Measurements from ENCODE around the gene CCDC107. TPM values are rescaled to one million over a fixed set of nuclear protein-coding genes. Genes with fewer than 3 reads are reported as not detected.
"Not testable (repeated sequence)": the region's sequence is repeated elsewhere in the genome, so short reads cannot be mapped to it uniquely, and the experiment has no call there.

The CCDC107 gene
- total RNA-seq, 8 experiments from 2014 or later: 4.3 to 26.4 (median 18.8) TPM

DNA sequence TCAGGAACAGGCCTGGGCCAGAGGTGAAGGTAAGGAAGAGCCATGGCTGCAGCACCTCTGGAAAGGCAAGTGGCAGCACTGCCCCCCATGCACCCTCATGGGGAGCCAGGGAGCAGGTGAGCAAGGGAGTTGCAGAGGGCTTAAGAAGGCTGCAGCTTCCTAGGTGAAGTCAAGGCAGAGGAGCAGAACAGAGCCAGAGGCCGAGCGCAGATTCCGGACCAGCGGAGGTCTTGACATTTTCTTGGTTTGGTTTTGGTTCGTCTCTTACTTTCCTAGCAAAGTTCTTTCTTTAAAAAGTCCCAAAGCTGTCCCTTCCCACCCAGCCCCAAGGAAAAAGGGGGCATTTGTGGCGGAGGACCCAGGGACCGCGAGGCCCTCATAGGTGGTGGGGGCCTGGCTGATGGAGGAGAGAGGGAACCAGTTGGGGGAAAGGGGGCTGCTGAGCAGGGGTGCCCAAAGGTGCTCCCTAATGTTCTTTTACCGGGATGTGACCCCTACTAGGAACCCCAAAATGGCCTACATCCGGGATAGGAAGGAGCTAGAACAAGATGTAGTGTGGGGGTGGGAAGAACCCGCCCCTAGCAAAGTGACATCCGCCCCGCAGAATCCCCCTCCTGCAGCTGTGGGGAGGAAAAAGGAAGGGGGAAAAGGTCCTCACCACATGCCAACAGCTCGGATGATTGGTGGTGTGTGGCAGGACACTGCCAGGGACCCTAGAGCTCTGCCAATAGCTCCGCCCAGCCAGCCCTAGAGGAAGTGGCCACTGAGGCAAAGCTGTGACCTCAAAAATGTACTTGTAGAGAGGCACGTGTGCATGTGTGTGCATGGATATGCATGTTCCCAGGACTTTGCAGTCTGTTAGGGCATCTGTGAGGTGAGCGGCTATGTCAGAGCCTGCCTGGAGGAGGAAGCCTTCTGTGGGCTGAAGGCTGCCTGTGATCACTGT, 39.0 kb upstream of the CCDC107 start:
- Histone ChIP-seq H3K4me1 (replicated peaks in 1 of 2) (no peaks in the 10 kb centered on the region), H3K27ac (no peak overlapping the region), H3K4me3 (no peak overlapping the region)
- 78 to 100% (median 93%) methylated on average over 1 to 6 of the region's 17 CpGs; no CpG with 5 or more reads in 3 of the 10 experiments for WGBS, 10 experiments
- in situ Hi-C loops (cut with MboI; ENCODE audit: low pct_unique_long_range_greater_than_20kb in 2 of 9, low sequenced_read_pairs in 9 of 9, unreplicated experiment in 9 of 9): loop anchor here in 1 of 9 experiments (25.0 kb wide), 1 partner anchor 107 kb away; no protein-coding TSS in a partner anchor
- no peak for ATAC-seq (replicated peaks in 6 of 8)

DNA sequence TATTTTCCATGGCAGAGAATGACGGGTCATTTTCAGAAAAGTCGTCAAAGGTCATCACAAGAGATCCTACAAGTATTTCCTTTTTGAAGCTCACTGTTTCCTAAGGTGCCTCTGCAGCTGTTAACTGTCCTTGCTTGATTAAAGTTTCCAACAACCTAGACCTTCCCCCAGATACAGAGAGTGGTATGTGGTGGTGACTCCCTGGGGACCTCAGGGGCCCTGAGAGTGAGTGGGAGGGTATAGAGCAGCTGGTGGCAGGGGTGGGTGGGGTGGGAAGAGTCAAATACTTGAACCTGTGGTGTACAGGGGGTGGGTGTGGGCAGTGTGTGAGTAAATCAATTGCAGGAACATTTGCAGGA, 38.3 kb upstream of the CCDC107 start:
- H3K4me3 ChIP-seq: no peak overlapping the region
- no peaks in the 10 kb centered on the region for H3K4me1 ChIP-seq (replicated peaks in 1 of 2)
- 52 to 76% (median 60%) methylated on average over 1 to 2 of the region's 2 CpGs; no CpG with 5 or more reads in 7 of the 10 experiments for WGBS, 10 experiments
- in situ Hi-C loops (cut with MboI; ENCODE audit: low pct_unique_long_range_greater_than_20kb in 2 of 9, low sequenced_read_pairs in 9 of 9, unreplicated experiment in 9 of 9): loop anchor here in 2 of 9 experiments (10.0 to 25.0 kb wide), 2 partner anchors 55 to 107 kb away; a partner anchor contains a TSS
- H3K27ac ChIP-seq: no peak overlapping the region
- no peak for ATAC-seq (replicated peaks in 6 of 8)

- Histone ChIP-seq H3K27ac (no peak overlapping the region), H3K4me3 (no peak overlapping the region), H3K4me1 (replicated peaks in 1 of 2) (no peaks in the 10 kb centered on the region)
- in situ Hi-C loops (cut with MboI; ENCODE audit: low pct_unique_long_range_greater_than_20kb in 2 of 9, low sequenced_read_pairs in 9 of 9, unreplicated experiment in 9 of 9): loop anchor here in 1 of 9 experiments (10.0 kb wide), 1 partner anchor 63 kb away; a partner anchor contains a TSS
- ATAC-seq (replicated peaks in 6 of 8): no peak
- 72 to 100% (median 86%) methylated on average over 1 to 2 of the region's 2 CpGs; no CpG with 5 or more reads in 3 of the 10 experiments for WGBS, 10 experiments
These were observed 30.5 kb upstream of the CCDC107 start for GRCh38 chr9:35627575-35627974.

GRCh38 chr9:35628389-35628991, 29.6 kb upstream of the CCDC107 start:
- Histone ChIP-seq H3K27ac (no peak overlapping the region), H3K4me3 (no peak overlapping the region), H3K4me1 (replicated peaks in 1 of 2) (no peaks in the 10 kb centered on the region)
- ATAC-seq (replicated peaks in 6 of 8): no peak
- WGBS, 10 experiments: 80 to 100% (median 90%) methylated on average over 1 to 3 of the region's 6 CpGs; no CpG with 5 or more reads in 3 of the 10 experiments
- in situ Hi-C loops (cut with MboI; ENCODE audit: low pct_unique_long_range_greater_than_20kb in 2 of 9, low sequenced_read_pairs in 9 of 9, unreplicated experiment in 9 of 9): loop anchor here in 1 of 9 experiments (10.0 kb wide), 1 partner anchor 64 kb away; a partner anchor contains a TSS

DNA sequence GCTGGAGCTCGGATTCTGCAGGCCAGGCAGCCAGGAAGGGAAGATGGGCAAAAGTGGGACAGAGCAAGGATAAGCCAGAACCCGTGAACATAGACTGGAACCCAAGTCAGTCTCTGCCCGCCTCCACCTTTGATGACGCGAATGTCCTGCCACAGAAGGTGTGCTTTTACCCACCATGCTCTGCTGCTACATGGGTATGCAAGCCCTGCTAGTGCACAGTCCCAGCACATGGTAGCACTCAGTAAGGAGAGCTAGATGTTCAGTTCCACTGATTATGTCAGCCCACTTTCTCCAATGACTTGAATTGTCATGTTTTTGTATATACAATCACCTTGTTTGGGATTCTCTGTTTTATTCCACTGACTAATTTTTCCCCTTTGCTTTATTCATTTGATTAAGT, 28.5 kb upstream of the CCDC107 start:
- no peak for ATAC-seq (replicated peaks in 6 of 8)
- WGBS, 10 experiments: 71 to 100% (median 89%) methylated on average over 1 to 5 of the region's 5 CpGs; no CpG with 5 or more reads in 5 of the 10 experiments
- in situ Hi-C loops (cut with MboI; ENCODE audit: low pct_unique_long_range_greater_than_20kb in 2 of 9, low sequenced_read_pairs in 9 of 9, unreplicated experiment in 9 of 9): loop anchor here in 1 of 9 experiments (10.0 kb wide), 1 partner anchor 65 kb away; a partner anchor contains a TSS

DNA sequence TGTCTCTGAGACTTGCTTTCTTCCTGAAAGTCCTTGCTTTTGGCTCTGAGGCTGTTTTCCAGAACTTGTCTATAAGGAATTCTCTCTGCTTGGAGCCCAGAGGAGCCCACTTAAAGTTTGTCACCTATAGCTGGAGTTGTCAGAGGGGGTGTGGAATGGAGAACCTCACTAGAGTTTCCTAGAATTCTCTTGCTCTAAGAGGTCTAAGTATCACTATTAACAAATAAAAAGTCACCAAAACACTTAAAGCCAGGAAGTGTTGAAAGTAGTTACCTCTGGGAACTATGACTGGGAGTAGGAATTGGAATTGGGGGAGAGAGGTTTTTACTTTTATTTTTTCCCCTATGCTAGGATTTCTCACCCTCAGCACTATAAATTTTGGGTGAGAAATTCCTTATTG, 22.4 kb upstream of the CCDC107 start:
- no peak for ATAC-seq (replicated peaks in 6 of 8)
- no peaks in the 10 kb centered on the region for H3K4me1 ChIP-seq (replicated peaks in 1 of 2)
- no peak overlapping the region for H3K4me3 ChIP-seq
- in situ Hi-C loops (cut with MboI; ENCODE audit: low pct_unique_long_range_greater_than_20kb in 2 of 9, low sequenced_read_pairs in 9 of 9, unreplicated experiment in 9 of 9): no loop called here
- no peak overlapping the region for H3K27ac ChIP-seq

More for the DNA sequence above, 28.5 kb upstream of the CCDC107 start:
- no peak overlapping the region for H3K27ac ChIP-seq
- H3K4me3 ChIP-seq: no peak overlapping the region
- H3K4me1 ChIP-seq (replicated peaks in 1 of 2): no peaks in the 10 kb centered on the region

DNA sequence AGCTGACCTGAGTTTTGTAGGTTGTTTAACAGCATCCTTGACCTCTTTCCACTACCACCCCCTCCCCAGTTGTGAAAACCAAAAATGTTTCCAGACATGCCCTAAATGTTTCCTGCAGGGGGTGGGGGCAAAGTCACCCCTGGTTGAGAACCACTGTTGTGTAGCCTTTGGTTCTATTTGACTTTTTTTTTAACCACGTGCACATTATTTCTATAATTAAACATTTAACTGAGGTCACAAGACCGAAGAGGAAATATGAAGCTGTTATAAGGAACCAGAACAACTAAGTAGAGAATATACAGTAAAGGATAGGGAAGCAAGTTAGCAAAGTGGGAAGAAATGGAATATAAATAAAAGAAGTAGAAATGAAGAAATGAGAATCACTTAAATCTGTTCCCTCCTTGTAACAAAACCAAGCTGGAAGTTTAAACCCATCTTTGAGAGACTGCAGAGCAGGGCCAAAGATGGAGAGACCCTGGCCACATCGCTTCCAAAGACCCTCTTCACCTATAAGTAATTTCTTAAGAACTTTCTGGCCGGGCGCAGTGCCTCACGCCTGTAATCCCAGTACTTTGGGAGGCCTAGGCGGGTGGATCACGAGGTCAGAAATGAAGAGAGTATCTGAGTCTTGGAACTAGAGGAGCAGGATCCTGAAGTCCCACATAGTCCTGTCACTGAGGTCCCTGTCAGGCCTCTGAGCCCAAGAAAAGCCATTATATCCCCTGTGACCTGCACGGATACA, 21.8 kb upstream of the CCDC107 start:
- no peaks in the 10 kb centered on the region for H3K4me1 ChIP-seq (replicated peaks in 1 of 2)
- in situ Hi-C loops (cut with MboI; ENCODE audit: low pct_unique_long_range_greater_than_20kb in 2 of 9, low sequenced_read_pairs in 9 of 9, unreplicated experiment in 9 of 9): no loop called here
- H3K27ac ChIP-seq: no peak overlapping the region
- H3K4me3 ChIP-seq: no peak overlapping the region
- ATAC-seq (replicated peaks in 6 of 8): no peak
- 45 to 92% (median 83%) methylated on average over 2 to 7 of the region's 9 CpGs for WGBS, 10 experiments

DNA sequence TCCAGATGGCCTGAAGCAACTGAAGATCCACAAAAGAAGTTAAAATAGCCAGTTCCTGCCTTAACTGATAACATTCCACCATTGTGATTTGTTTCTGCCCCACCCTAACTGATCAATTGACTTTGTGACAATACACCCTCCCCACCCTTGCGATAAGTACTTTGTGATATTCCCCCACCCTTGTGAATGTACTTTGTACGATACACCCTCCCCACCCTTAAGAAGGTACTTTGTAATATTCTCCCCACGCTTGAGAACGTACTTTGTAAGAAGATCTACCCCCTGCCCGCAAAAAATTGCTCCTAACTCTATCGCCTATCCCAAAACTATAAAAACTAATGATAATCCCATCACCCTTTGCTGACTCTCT, 21.2 kb upstream of the CCDC107 start:
- H3K27ac ChIP-seq; H3K4me3 ChIP-seq; H3K4me1 ChIP-seq (replicated peaks in 1 of 2); ATAC-seq (replicated peaks in 6 of 8); in situ Hi-C loops (cut with MboI; ENCODE audit: low pct_unique_long_range_greater_than_20kb in 2 of 9, low sequenced_read_pairs in 9 of 9, unreplicated experiment in 9 of 9): not testable (repeated sequence)
- 72 to 100% (median 79%) methylated on average over 1 to 4 of the region's 6 CpGs; no CpG with 5 or more reads in 4 of the 10 experiments for WGBS, 10 experiments

GRCh38 chr9:35637427-35637955, 20.6 kb upstream of the CCDC107 start:
- WGBS, 10 experiments: 20 to 100% (median 83%) methylated on average over 1 to 8 of the region's 9 CpGs; no CpG with 5 or more reads in 3 of the 10 experiments
- H3K4me1 ChIP-seq (replicated peaks in 1 of 2); H3K4me3 ChIP-seq; in situ Hi-C loops (cut with MboI; ENCODE audit: low pct_unique_long_range_greater_than_20kb in 2 of 9, low sequenced_read_pairs in 9 of 9, unreplicated experiment in 9 of 9); H3K27ac ChIP-seq; ATAC-seq (replicated peaks in 6 of 8): not testable (repeated sequence)

GRCh38 chr9:35638751-35639150, 19.3 kb upstream of the CCDC107 start:
- ATAC-seq (replicated peaks in 6 of 8); H3K4me3 ChIP-seq; H3K4me1 ChIP-seq (replicated peaks in 1 of 2); H3K27ac ChIP-seq; in situ Hi-C loops (cut with MboI; ENCODE audit: low pct_unique_long_range_greater_than_20kb in 2 of 9, low sequenced_read_pairs in 9 of 9, unreplicated experiment in 9 of 9): not testable (repeated sequence)
- WGBS, 10 experiments: 69 to 100% (median 96%) methylated on average over 2 to 6 of the region's 8 CpGs; no CpG with 5 or more reads in 1 of the 10 experiments

DNA sequence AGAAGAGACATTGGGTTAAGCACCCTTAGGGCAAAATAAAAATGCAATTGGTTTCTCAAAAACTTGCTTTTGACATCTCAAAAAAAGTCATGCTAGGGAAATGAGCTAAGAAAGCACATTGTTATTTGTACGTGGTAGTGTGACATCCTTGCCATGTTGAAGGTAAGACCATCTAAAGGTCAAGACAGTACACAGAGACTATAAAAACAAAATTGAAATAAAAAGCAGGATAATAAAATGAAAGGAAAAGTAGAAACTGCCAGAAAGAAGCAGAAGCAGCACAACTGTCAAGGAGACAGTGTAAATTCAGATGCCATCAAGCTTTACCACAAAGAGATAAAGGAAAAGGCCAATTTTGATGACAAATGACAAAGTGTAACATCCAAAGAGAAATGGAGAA, 18.9 kb upstream of the CCDC107 start:
- ATAC-seq (replicated peaks in 6 of 8); H3K4me1 ChIP-seq (replicated peaks in 1 of 2); H3K4me3 ChIP-seq; H3K27ac ChIP-seq; in situ Hi-C loops (cut with MboI; ENCODE audit: low pct_unique_long_range_greater_than_20kb in 2 of 9, low sequenced_read_pairs in 9 of 9, unreplicated experiment in 9 of 9): not testable (repeated sequence)
- WGBS, 10 experiments: 43 to 100% (median 90%) methylated on average over 1 of the region's 1 CpG; no CpG with 5 or more reads in 2 of the 10 experiments

- WGBS, 10 experiments: 33 to 100% (median 73%) methylated on average over 1 of the region's 1 CpG; no CpG with 5 or more reads in 2 of the 10 experiments
- in situ Hi-C loops (cut with MboI; ENCODE audit: low pct_unique_long_range_greater_than_20kb in 2 of 9, low sequenced_read_pairs in 9 of 9, unreplicated experiment in 9 of 9): no loop called here
- H3K27ac ChIP-seq: no peak overlapping the region
- ATAC-seq (replicated peaks in 6 of 8): no peak
- H3K4me3 ChIP-seq: no peak overlapping the region
- no peaks in the 10 kb centered on the region for H3K4me1 ChIP-seq (replicated peaks in 1 of 2)
These were observed 18.5 kb upstream of the CCDC107 start for GRCh38 chr9:35639631-35640030.

All from motor neuron (in vitro differentiated cells).